ENCODE measurements around the gene PDXDC1.
"Not testable (repeated sequence)": the region's sequence is repeated elsewhere in the genome, so short reads cannot be mapped to it uniquely, and the experiment has no call there.

Gene PDXDC1

DNA sequence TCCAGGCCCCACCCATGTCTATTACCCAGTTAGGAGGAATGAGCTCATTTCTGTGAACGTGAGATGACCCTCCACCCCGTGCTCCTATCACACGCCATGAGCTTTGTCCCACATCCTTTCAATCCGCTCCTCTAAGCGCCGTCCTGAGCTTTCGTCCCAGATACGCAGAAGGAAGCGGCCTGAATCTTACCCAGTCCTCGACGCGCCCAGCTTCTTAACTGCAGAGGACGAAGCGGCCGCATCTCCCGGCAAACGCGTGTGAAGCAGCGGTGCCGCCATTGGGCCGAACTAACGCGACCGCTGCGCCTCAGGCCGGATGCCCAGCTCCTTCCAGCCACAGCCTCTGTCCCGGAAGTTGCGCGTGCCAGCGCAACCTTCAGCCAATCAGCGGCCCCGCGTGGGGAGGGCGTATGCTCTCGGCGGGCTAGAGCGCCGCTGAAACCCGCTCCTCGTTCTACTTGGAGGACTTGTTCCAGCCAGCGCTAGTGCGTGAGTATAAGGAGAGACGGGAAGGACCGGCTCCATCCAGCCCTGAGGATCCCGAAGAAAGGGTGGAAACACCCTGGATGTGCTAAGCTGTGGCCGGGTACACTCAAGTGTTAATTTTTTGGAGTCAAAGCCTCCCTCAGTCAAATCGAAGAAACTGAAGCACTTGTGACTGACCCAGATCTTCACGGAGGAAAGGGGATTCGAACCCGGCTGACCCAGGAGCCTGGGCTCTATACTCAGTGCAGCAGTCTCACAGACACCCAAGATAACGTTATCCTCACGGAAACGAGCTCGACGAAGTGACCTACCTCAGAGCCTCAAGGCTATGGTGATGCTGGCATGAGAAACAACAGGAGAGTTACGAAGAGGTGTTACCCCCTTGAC lies 119.4 kb downstream of the PDXDC1 start, which contains the start of gene RRN3:
RRN3 (minus strand) TSS at position 318 of the 873 bp plus-strand sequence; CDS start at position 279, 39 bp downstream.
- peak within 1 kb of the TSS; percentile 75 for H3K4me3 ChIP-seq (ENCODE audit: low read length)
- peak; percentile 83 for DNase-seq (ENCODE audit: low read depth, low spot score)

DNA sequence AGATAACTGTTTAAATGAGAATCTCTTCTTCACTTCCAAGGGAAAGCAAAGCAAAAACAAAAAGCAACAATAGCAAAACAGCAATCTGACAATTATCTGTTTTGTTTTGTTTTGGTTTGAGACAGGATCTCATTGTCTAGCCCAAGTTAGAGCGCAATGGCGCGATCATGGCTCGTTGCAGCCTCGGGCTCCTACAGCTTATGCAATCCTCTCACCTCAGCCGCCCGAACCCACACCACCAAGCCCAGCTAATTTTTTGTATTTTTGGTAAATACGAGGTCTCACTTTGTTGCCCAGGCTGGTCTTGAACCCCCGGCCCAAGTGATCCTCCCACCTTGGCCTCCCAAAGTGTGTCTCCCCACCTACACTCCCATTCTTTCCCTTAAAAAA lies 121.8 kb downstream of the PDXDC1 start:
- not testable (repeated sequence) for H3K4me3 ChIP-seq (ENCODE audit: low read length)

DNA sequence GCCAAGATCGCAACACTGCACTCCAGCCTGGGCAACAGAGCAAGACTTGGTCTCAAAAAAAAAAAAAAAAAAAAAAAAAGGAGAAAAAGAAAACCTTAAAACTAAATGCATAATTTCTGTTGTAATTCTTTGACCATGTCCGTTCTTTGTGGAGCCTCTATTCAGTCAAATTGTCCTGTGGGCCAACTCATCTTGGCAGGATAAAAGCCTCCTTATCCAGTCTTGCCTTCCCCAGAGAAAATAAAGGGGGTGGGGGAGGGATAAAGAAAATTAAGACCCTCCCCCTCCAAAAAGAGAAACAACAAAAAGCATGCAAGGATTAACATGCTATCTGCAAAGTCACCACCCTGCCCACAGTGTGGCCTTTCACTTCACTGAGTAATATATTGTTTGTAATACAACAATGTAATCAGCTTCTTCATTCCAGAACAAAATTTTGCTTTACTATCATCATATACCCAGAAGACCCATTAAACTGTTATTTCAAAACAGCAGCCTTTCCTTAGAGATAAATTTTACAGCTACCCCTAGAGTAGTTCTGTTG lies 124.6 kb downstream of the PDXDC1 start:
- not testable (repeated sequence) for H3K4me3 ChIP-seq (ENCODE audit: low read length); DNase-seq (ENCODE audit: low read depth, low spot score)

More for the DNA sequence above, 121.8 kb downstream of the PDXDC1 start:
- DNase-seq (ENCODE audit: low read depth, low spot score): not testable (repeated sequence)

DNA sequence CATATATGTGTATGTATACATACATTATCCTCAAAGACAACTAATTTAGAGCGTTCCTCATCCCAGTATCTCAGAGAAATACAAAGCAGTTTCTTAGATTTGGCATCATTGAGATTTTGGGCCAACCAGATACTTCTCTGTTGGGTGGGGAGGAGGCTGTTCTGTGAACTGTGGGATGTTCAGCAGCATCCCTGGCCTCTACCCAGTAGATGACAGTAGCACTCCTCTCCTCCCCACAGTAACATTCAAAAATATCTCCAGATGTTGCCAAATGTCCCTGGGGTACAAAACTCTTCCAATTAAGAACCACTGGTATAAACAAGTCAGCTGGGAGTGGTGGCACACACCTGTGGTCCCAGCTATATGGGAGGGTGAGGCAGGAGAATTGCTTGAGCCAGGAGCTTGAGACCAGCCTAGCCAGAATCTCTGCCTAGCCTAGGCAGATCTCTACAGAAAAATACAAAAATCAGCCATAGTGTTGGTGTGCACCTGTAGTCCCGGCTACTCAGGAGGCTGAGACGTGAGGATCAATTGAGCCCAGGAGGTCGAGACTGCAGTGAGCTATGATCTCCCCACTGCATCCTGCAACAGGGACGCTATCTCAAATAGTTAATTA lies 125.7 kb downstream of the PDXDC1 start:
- not testable (repeated sequence) for H3K4me3 ChIP-seq (ENCODE audit: low read length); DNase-seq (ENCODE audit: low read depth, low spot score)

GRCh38 chr16:15127641-15128425 lies 153.0 kb downstream of the PDXDC1 start:
- not testable (repeated sequence) for H3K4me3 ChIP-seq (ENCODE audit: low read length); DNase-seq (ENCODE audit: low read depth, low spot score)

DNA sequence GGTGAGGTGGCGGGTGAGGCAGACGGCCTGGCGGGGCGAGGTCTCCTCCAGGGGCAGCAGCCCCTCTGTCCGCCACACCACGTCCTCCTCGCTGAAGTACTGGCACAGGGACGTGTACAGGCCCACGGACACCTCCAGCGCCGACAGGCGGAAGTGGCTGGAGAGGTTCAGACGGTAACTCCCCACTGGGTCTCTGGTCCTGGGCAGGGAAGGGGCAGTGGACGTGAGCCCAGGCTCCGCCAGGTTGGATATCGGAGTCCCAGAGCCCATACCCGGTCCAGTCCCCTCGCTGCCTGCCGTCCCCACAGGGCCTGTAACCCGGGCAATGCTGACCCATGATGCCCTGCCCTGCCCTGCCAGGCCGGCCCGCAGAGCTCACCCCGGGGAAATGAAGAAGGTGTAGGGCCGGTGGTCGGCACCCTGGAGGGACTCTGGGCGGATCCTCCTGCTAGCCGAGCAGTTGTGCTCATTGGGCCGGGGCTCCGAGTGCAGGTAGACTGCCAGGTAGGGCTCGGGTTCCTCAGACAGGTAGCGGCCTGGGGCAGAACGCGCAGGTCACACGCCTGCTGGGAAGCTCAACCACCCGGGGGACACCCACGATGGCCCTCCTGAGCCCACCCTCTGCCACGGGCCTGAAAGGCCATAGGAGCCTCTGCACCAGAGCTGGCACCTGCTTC lies 155.6 kb downstream of the PDXDC1 start:
- H3K4me3 ChIP-seq (ENCODE audit: low read length); DNase-seq (ENCODE audit: low read depth, low spot score): not testable (repeated sequence)

GRCh38 chr16:15130943-15131700 lies 156.3 kb downstream of the PDXDC1 start:
- H3K4me3 ChIP-seq (ENCODE audit: low read length); DNase-seq (ENCODE audit: low read depth, low spot score): not testable (repeated sequence)

DNA sequence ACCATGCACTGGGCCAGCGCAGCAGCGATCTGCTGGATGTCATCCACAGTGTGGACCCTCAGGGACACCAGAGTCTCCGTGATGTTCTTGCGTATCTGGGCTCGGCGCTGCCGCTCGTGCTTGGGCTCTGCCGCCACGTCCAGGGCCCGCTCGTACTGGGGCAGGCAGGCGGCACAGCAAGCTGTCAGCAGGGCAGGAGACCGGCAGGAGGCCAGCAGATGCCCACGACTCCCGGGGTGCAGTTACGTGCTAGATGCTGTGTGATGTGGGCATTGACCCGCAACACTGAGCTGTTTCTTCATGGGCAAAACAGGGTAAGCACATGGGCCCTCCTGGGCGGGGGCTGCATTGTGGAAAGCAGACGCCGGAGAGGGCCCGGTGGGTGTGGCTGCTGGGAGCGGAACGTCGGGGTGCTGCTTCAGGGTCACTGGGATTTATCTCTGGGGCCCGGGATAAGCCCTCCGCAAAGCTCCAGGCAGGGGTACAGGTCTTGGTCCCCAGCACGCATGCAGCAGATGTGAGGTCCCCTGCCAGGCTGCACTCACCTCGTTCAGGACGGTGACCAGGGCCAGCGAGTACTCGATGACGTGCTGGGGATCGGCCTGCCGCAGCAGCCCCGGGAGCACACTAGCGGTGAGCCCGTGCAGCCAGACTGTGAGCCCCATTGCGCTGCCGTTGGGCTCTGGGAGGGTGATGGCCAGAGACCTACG lies 158.0 kb downstream of the PDXDC1 start:
- H3K4me3 ChIP-seq (ENCODE audit: low read length); DNase-seq (ENCODE audit: low read depth, low spot score): not testable (repeated sequence)

GRCh38 chr16:15133554-15133953 lies 158.7 kb downstream of the PDXDC1 start:
- DNase-seq (ENCODE audit: low read depth, low spot score); H3K4me3 ChIP-seq (ENCODE audit: low read length): not testable (repeated sequence)

GRCh38 chr16:15134752-15135482 lies 160.1 kb downstream of the PDXDC1 start:
- not testable (repeated sequence) for DNase-seq (ENCODE audit: low read depth, low spot score); H3K4me3 ChIP-seq (ENCODE audit: low read length)

DNA sequence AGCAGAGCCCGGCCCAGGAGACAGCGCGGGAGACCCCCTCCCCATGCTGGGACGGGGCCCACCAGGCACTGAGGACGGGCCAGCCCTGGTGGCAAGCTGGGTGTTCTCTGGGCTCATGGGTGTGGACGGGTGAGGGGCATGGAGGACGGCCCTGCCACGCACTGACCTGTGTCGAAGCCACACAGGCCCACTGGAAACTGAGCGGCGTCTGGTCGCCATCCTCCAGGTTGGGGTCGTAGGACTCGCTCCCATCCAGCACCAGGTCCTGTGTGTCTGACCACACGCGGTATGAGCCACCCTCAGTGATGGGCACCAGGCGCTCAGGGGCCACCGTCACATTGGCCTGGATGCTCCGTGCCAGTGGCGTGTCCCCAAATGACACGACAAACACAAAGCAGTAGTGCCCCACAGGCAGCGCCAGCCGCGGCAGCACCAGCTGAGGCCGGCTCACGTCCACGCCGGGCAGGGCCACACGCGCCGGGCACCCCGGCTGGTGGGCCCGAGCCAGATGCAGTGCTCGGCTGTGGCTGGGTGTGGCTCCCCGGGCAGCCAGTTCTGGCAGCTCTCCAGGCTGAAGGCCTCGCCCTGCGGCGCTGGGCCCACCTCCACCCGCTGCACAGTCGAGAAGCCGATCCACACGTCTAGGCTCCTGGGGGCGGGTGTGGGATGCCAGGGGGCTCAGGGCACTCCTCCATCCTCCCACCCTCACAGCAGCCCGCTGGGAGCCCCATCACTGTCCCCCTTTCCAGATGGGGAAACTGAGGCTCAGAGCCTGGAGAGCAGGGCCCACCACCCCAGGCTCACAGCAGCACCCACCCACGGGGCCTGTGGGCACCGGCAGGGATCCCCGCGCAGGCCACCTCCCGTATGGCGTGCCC lies 160.9 kb downstream of the PDXDC1 start:
- not testable (repeated sequence) for DNase-seq (ENCODE audit: low read depth, low spot score); H3K4me3 ChIP-seq (ENCODE audit: low read length)

GRCh38 chr16:15137514-15137913 lies 162.7 kb downstream of the PDXDC1 start:
- not testable (repeated sequence) for DNase-seq (ENCODE audit: low read depth, low spot score); H3K4me3 ChIP-seq (ENCODE audit: low read length)

- H3K4me3 ChIP-seq (ENCODE audit: low read length); DNase-seq (ENCODE audit: low read depth, low spot score): not testable (repeated sequence)
Observed at GRCh38 chr16:15140444-15141365, 165.9 kb downstream of the PDXDC1 start.

DNA sequence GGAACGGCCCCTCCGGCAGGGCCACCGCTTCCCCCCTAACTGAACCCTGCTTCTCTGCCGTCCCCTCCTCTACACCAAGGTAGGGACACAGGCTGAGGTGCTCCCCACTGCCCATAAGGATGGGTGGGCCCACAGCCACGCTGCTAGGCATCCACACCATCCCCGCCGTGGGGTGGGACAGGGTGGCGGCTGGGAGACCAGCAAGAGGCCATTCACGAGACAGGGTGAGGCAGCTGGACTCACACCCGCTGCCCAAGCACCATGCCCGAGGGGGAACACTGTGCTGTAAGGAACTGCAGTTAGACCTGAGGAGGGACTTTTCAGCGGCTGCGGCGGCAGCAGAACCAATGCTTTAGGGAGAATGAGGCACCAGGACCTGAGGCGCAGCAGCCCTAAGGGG lies 166.8 kb downstream of the PDXDC1 start:
- no peak overlapping the region for H3K4me3 ChIP-seq (ENCODE audit: low read length)
- no peak for DNase-seq (ENCODE audit: low read depth, low spot score)
